ENCODE measurements around the gene RYR2.
"Not testable (repeated sequence)": the region's sequence is repeated elsewhere in the genome, so short reads cannot be mapped to it uniquely, and the experiment has no call there.

RYR2 gene

GRCh38 chr1:237098541-237098940, 56.6 kb downstream of the RYR2 start:
- no peak for FAIRE-seq
- TF ChIP-seq TAF1 (IDR thresholded peaks at IDR 0.05; ENCODE audit: borderline replicate concordance, low read depth, low read length) (no peak), POLR2A (IDR thresholded peaks at IDR 0.05; ENCODE audit: low read depth, low read length) (no peak), POLR2AphosphoS5 (IDR thresholded peaks at IDR 0.05; ENCODE audit: low read depth, low read length) (no peak)
- DNase-seq (ENCODE audit: insufficient read length) = no peak

DNA sequence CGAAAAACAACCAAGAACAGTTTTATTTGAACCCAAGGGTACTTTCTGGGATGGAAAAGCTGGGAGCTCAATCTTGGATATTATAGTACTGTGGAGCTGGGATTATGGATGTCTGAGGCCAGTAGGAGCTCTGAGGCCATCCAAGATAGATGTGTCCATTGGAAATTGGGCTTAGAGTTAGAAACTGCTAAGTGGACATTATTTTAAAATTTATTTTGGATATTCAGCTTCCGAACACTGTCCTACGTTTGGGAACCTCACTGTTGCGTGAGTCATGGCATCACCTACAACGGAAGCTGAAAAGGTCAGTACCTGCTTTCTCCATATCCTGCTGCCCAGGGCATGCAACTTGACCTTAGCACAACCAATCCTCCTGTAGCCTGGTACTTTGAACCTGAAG, 61.0 kb downstream of the RYR2 start:
- TF ChIP-seq POLR2AphosphoS5 (IDR thresholded peaks at IDR 0.05; ENCODE audit: low read depth, low read length) = no peak
- no peak for TF ChIP-seq TAF1 (IDR thresholded peaks at IDR 0.05; ENCODE audit: borderline replicate concordance, low read depth, low read length)
- no peak for TF ChIP-seq POLR2A (IDR thresholded peaks at IDR 0.05; ENCODE audit: low read depth, low read length)
- FAIRE-seq = no peak
- DNase-seq (ENCODE audit: insufficient read length) = no peak

- TF ChIP-seq POLR2AphosphoS5 (IDR thresholded peaks at IDR 0.05; ENCODE audit: low read depth, low read length) = no peak
- TF ChIP-seq TAF1 (IDR thresholded peaks at IDR 0.05; ENCODE audit: borderline replicate concordance, low read depth, low read length) = no peak
- TF ChIP-seq POLR2A (IDR thresholded peaks at IDR 0.05; ENCODE audit: low read depth, low read length) = no peak
- FAIRE-seq = no peak
- no peak for DNase-seq (ENCODE audit: insufficient read length)
Observed at GRCh38 chr1:237104096-237104495, 62.1 kb downstream of the RYR2 start.

- DNase-seq (ENCODE audit: insufficient read length) = no peak
- TF ChIP-seq POLR2AphosphoS5 (IDR thresholded peaks at IDR 0.05; ENCODE audit: low read depth, low read length) (no peak), POLR2A (IDR thresholded peaks at IDR 0.05; ENCODE audit: low read depth, low read length) (no peak), TAF1 (IDR thresholded peaks at IDR 0.05; ENCODE audit: borderline replicate concordance, low read depth, low read length) (no peak)
- FAIRE-seq = no peak
Observed at GRCh38 chr1:237105826-237106225, 63.8 kb downstream of the RYR2 start.

DNA sequence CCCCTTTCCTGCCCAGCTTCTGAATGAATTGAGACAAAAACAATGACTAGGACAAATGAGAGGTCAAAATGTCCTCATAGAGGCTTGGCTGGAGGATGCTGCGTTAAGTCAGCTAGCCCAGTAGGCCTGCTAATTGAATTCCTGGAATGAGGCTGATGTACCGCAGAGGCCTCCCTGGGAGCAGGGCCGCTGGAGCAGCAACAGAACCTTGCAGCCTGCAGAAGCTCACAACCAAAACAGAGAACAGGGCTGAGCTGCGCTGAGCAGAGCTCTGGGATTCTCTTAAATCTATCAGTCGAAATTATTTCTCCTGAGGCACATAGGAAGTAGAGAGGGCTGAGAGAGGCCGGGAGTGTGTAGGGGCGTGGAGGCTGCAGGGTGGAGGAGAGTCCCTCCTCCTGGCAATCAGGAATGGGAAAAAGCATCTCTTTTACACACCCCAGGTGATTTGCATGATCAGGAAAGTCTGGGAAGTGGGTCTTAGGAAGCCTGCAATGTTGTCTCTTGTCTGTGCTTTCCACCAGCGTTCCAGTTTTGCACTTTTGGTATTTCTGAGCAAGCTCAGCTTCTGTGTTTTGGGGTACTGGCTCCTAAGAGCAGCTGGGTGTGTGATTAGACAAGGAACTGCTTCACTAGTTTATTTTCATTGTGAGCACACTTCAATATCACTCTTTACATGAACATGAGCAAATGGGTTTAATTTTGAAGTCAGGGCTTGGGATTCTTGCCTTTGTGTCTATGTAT, 66.5 kb downstream of the RYR2 start:
- FAIRE-seq = no peak
- TF ChIP-seq POLR2A (IDR thresholded peaks at IDR 0.05; ENCODE audit: low read depth, low read length) = no peak
- no peak for TF ChIP-seq TAF1 (IDR thresholded peaks at IDR 0.05; ENCODE audit: borderline replicate concordance, low read depth, low read length)
- TF ChIP-seq POLR2AphosphoS5 (IDR thresholded peaks at IDR 0.05; ENCODE audit: low read depth, low read length) = no peak
- no peak for DNase-seq (ENCODE audit: insufficient read length)

- no peak for DNase-seq (ENCODE audit: insufficient read length)
- no peak for FAIRE-seq
- TF ChIP-seq POLR2A (IDR thresholded peaks at IDR 0.05; ENCODE audit: low read depth, low read length) = no peak
- TF ChIP-seq POLR2AphosphoS5 (IDR thresholded peaks at IDR 0.05; ENCODE audit: low read depth, low read length) = no peak
- TF ChIP-seq TAF1 (IDR thresholded peaks at IDR 0.05; ENCODE audit: borderline replicate concordance, low read depth, low read length) = no peak
Observed at GRCh38 chr1:237111807-237112206, 69.8 kb downstream of the RYR2 start.

GRCh38 chr1:237112663-237113062, 70.7 kb downstream of the RYR2 start:
- DNase-seq (ENCODE audit: insufficient read length) (no peak), FAIRE-seq (no peak)
- TF ChIP-seq POLR2AphosphoS5 (IDR thresholded peaks at IDR 0.05; ENCODE audit: low read depth, low read length) (no peak), POLR2A (IDR thresholded peaks at IDR 0.05; ENCODE audit: low read depth, low read length) (no peak), TAF1 (IDR thresholded peaks at IDR 0.05; ENCODE audit: borderline replicate concordance, low read depth, low read length) (no peak)

DNA sequence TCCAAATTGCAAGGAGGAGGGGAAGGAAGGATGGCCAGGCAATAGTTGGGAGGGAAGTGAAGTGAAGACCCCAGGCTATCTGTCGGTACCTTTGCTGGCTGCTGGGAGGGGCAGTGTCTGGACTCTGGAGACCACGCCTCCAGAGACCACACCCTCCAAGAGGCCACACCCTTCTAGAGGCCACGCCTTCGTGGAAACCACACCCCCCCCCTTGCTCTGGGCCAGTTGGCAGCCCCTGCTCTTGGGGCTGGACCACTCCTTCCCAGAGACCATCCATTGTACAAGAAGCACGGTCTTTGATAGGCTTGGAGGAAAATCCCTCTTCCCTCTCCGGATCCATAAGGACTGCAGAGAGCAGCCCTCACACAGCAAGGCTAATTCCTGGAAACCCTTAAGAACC, 73.1 kb downstream of the RYR2 start:
- FAIRE-seq (no peak), DNase-seq (ENCODE audit: insufficient read length) (no peak)
- TF ChIP-seq POLR2AphosphoS5 (IDR thresholded peaks at IDR 0.05; ENCODE audit: low read depth, low read length) = no peak
- TF ChIP-seq POLR2A (IDR thresholded peaks at IDR 0.05; ENCODE audit: low read depth, low read length) = no peak

GRCh38 chr1:237119091-237119490, 77.1 kb downstream of the RYR2 start:
- DNase-seq (ENCODE audit: insufficient read length) = no peak
- no peak for TF ChIP-seq TAF1 (IDR thresholded peaks at IDR 0.05; ENCODE audit: borderline replicate concordance, low read depth, low read length)
- no peak for TF ChIP-seq POLR2AphosphoS5 (IDR thresholded peaks at IDR 0.05; ENCODE audit: low read depth, low read length)
- TF ChIP-seq POLR2A (IDR thresholded peaks at IDR 0.05; ENCODE audit: low read depth, low read length) = no peak
- FAIRE-seq = no peak

DNA sequence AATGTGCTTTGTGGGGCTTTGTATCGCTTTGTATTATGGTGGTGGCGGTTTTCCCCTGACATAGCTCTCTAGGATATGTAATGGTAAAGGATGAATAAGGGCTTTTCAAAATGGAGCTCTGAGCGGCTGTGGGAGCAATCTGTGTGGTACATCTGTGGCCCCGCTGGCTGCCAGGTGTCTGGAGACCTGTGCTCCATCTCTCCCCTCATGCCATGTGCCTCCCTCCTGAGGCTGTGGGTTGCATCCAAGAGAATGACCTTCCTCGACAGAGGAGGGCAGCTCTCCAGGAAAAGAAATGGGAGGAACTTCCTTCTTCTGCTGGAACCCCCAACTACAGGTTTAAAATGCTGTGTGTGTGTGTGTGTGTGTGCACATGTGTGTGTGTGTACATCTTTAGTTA, 78.7 kb downstream of the RYR2 start:
- no peak for TF ChIP-seq POLR2AphosphoS5 (IDR thresholded peaks at IDR 0.05; ENCODE audit: low read depth, low read length)
- no peak for TF ChIP-seq POLR2A (IDR thresholded peaks at IDR 0.05; ENCODE audit: low read depth, low read length)
- TF ChIP-seq TAF1 (IDR thresholded peaks at IDR 0.05; ENCODE audit: borderline replicate concordance, low read depth, low read length) = no peak
- DNase-seq (ENCODE audit: insufficient read length) = no peak
- no peak for FAIRE-seq

DNA sequence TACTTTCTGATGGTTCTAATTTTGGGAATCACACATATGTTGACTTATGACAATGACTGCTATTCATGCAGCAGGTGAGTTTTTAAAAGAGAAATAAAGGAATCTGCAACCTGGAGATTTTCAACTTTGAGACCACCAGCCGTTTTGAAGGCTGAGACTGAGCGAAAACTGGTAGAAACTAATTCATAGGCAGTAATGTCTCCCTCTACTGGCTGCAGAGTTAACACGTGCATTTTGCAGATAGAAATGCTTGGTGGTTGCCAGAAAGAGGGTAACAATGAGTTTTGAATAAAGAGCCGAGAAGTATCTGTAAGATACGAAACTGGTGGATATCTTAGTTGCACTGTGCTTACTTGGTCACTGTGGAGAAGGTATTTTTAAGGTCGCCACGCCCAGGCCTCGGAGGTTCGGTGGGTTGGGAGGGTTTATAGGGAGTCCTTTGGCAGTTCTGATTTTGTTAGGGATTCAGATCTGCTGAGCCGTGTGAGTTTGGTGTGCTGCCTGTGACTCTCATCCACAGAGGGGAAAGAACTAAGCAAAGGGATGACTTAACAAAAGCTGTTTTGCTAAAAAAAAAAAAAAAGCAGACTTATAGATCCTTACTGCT, 83.0 kb downstream of the RYR2 start:
- FAIRE-seq (peak; percentile 68), DNase-seq (ENCODE audit: insufficient read length) (no peak)
- TF ChIP-seq POLR2AphosphoS5 (IDR thresholded peaks at IDR 0.05; ENCODE audit: low read depth, low read length) (no peak), POLR2A (IDR thresholded peaks at IDR 0.05; ENCODE audit: low read depth, low read length) (no peak), TAF1 (IDR thresholded peaks at IDR 0.05; ENCODE audit: borderline replicate concordance, low read depth, low read length) (no peak)

GRCh38 chr1:237126180-237126579, 84.2 kb downstream of the RYR2 start:
- DNase-seq (ENCODE audit: insufficient read length) = no peak
- TF ChIP-seq POLR2AphosphoS5 (IDR thresholded peaks at IDR 0.05; ENCODE audit: low read depth, low read length) = no peak
- FAIRE-seq = no peak

DNA sequence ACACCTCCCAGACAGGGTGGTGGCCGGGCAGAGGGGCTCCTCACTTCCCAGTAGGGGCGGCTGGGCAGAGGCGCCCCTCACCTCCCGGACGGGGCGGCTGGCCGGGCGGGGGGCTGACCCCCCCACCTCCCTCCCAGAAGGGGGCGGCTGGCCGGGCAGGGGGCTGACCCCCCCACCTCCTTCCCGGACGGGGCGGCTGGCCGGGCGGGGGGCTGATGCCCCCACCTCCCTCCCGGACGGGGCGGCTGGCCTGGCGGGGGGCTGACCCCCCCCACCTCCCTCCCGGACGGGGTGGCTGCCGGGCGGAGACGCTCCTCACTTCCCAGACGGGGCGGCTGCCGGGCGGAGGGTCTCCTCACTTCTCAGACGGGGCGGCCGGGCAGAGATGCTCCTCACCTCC, 85.3 kb downstream of the RYR2 start:
- not testable (repeated sequence) for FAIRE-seq

More for the DNA sequence above, 85.3 kb downstream of the RYR2 start:
- DNase-seq (ENCODE audit: insufficient read length) = not testable (repeated sequence)
